ENCODE results near the gene SYT6. TPM values are rescaled to one million over a fixed set of nuclear protein-coding genes. Genes with fewer than 3 reads are reported as not detected.

Gene SYT6
- total and polyA plus RNA-seq, 10 of the 15 experiments (the other 5 are each of a cell fraction or from before 2014, with no cell fraction given), result 0.05 to 0.39 TPM; not detected in 8

- H3K4me3 ChIP-seq, result no peak overlapping the region
- ChIA-PET CTCF (interaction anchor here (1.0 to 1.1 kb wide), 3 partner anchors 8 to 28 kb away, joined by 4 to 5 read pairs (median 4); no protein-coding TSS in a partner anchor), POLR2A (interaction anchor here (0.6 to 0.7 kb wide), 3 partner anchors 16 to 202 kb away, joined by 3 read pairs; no protein-coding TSS in a partner anchor), RAD21 (ENCODE audit: unreplicated experiment) (no interaction called here), SMC1A (ENCODE audit: uncharacterized antibody, unreplicated experiment) (interaction anchor here (1.5 kb wide), 1 partner anchor 102 kb away, joined by 3 read pairs; no protein-coding TSS in a partner anchor)
- ATAC-seq (no peak), DNase-seq (ENCODE audit: low read depth, low spot score) (no peak), FAIRE-seq (no peak)
- intact Hi-C loops (cut with micrococcal nuclease; ENCODE audit: unreplicated experiment), result no loop called here
- H3K4me1 ChIP-seq (ENCODE audit: control insufficient read depth, insufficient read depth, low read length), result peaks cover 6% of the 10 kb centered on the region; the same call in 1 of the 2 replicates
- H3K27me3 ChIP-seq (replicated peaks in 1 of 2; ENCODE audit: control insufficient read depth in 2 of 2, insufficient read depth in 2 of 2, low read length in 1 of 2), result peaks cover 0 to 2% of the 10 kb centered on the region in 2 experiments; a peak in 2 of 4 replicates
- H3K79me2 ChIP-seq (ENCODE audit: control insufficient read depth, insufficient read depth, low read length), result no peaks in the 10 kb centered on the region
- H3K27ac ChIP-seq (ENCODE audit: control insufficient read depth, insufficient read depth), result no peak overlapping the region
- no peaks in the 10 kb centered on the region for H3K36me3 ChIP-seq (ENCODE audit: control insufficient read depth in 2 of 2, insufficient read depth in 2 of 2, low read length in 1 of 2)
- H4K20me1 ChIP-seq (ENCODE audit: control insufficient read depth, insufficient read depth), result 0 out of 2 replicates have a peak, but pooled peaks cover 2% of the 10 kb centered on the region
- no peak overlapping the region for H2AFZ ChIP-seq (ENCODE audit: control insufficient read depth, low read depth, low read length)
- no TSS peak for BruUV-seq (replicated peaks)
- in situ Hi-C loops (cut with MboI), result no loop called here
- H3K4me2 ChIP-seq (ENCODE audit: control insufficient read depth, insufficient read depth), result no peak overlapping the region
- H3K9me3 ChIP-seq (replicated peaks; ENCODE audit: control insufficient read depth, insufficient read depth, low read length), result no peaks in the 10 kb centered on the region
- no peak overlapping the region for H3K9ac ChIP-seq (ENCODE audit: control insufficient read depth, insufficient read depth, low read length)
- 64% methylated on average over 13 of the region's 13 CpGs for WGBS (ENCODE audit: insufficient coverage, insufficient replicate concordance, low lambda C conversion rate, missing lambda C conversion rate)
- TF ChIP-seq ESRRA (IDR thresholded peaks at IDR 0.05; ENCODE audit: low read length) (no peak), ZNF687 (IDR thresholded peaks at IDR 0.05) (no peak), YY1 (IDR thresholded peaks at IDR 0.05; ENCODE audit: low read depth, low read length) (no peak), CEBPZ (IDR thresholded peaks at IDR 0.05; ENCODE audit: low read depth, low read length) (no peak), ZNF384 (IDR thresholded peaks at IDR 0.05; ENCODE audit: borderline replicate concordance, low read depth, low read length) (no peak), JUND (IDR thresholded peaks at IDR 0.05; ENCODE audit: low read depth, low read length) (no peak), CREM (IDR thresholded peaks at IDR 0.05; ENCODE audit: low read depth) (no peak), CUX1 (IDR thresholded peaks at IDR 0.05; ENCODE audit: insufficient replicate concordance, low read depth, low read length) (no peak), RFX5 (IDR thresholded peaks at IDR 0.05; ENCODE audit: low read depth, low read length) (no peak)
These were observed 72.9 kb downstream of the SYT6 start for GRCh38 chr1:114080511-114081436.

All from GM12878 (cell line).